ENCODE results near the gene AGAP1.

DNA sequence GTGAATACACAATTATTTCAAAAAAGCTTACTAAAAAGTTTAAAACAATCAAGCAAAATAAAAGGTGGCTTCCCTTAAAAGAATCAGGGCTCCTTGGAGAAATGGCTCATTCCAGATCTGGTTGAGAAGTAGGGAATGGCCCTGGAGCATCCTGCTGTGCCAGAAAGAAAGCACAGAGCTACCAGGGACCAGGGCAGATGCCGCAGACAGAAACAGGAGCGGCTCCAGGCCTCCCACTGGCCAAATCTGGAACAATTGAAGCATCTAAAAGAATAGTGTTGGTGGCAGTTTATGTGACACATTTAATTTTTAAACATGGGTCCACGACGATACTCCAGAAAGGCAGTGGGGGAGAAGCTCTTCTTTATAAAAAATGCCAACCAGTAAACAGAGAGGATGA is 598.9 kb downstream of the AGAP1 start:
- no peak for TF ChIP-seq CTCF (IDR thresholded peaks at IDR 0.05)
- no peak for TF ChIP-seq POLR2A (IDR thresholded peaks at IDR 0.05)

Data from right lobe of liver (tissue), 4 donors.